Measurements from ENCODE around the gene RAPGEFL1. TPM values are rescaled to one million over a fixed set of nuclear protein-coding genes. Genes with fewer than 3 reads are reported as not detected.

Gene RAPGEFL1, protein sequence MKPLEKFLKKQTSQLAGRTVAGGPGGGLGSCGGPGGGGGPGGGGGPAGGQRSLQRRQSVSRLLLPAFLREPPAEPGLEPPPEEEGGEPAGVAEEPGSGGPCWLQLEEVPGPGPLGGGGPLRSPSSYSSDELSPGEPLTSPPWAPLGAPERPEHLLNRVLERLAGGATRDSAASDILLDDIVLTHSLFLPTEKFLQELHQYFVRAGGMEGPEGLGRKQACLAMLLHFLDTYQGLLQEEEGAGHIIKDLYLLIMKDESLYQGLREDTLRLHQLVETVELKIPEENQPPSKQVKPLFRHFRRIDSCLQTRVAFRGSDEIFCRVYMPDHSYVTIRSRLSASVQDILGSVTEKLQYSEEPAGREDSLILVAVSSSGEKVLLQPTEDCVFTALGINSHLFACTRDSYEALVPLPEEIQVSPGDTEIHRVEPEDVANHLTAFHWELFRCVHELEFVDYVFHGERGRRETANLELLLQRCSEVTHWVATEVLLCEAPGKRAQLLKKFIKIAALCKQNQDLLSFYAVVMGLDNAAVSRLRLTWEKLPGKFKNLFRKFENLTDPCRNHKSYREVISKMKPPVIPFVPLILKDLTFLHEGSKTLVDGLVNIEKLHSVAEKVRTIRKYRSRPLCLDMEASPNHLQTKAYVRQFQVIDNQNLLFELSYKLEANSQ
- 23.1 to 28.2 TPM (median 23.8 TPM) in 3 replicates for total RNA-seq

- H3K36me3 Mint-ChIP-seq, result peaks cover 19% of the 10 kb centered on the region
- H3K9me3 Mint-ChIP-seq, result no peaks in the 10 kb centered on the region
- H3K4me3 Mint-ChIP-seq, result peak within 1 kb of the TSS; percentile 58
- H3K27ac Mint-ChIP-seq, result no peak within 1 kb of the TSS
- no peak for TF ChIP-seq CTCF (IDR thresholded peaks at IDR 0.05; ENCODE audit: unreplicated experiment)
- peaks cover 15% of the 10 kb centered on the region for H3K4me1 Mint-ChIP-seq
- peak; percentile 70 to 74 for DNase-seq (ENCODE audit: low spot score in 2 of 2, unreplicated experiment in 2 of 2)
- no peaks in the 10 kb centered on the region for H3K27me3 Mint-ChIP-seq (ENCODE audit: low read depth)
Measured at GRCh38 chr17:40177275-40177874, at the start of gene RAPGEFL1. TSS of gene RAPGEFL1 (plus strand) at chr17:40177470. CDS start at chr17:40177862, 392 bp downstream.

GRCh38 chr17:40129498-40129897 is 47.8 kb upstream of the RAPGEFL1 start:
- Mint-ChIP-seq H3K36me3 (peaks cover 69% of the 10 kb centered on the region), H3K9me3 (no peaks in the 10 kb centered on the region), H3K4me3 (no peak overlapping the region), H3K27me3 (ENCODE audit: low read depth) (no peaks in the 10 kb centered on the region), H3K4me1 (peaks cover 8% of the 10 kb centered on the region), H3K27ac (peak overlapping the region; percentile 80)
- TF ChIP-seq CTCF (IDR thresholded peaks at IDR 0.05; ENCODE audit: unreplicated experiment), result no peak
- no peak for DNase-seq (ENCODE audit: low spot score in 2 of 2, unreplicated experiment in 2 of 2)

DNA sequence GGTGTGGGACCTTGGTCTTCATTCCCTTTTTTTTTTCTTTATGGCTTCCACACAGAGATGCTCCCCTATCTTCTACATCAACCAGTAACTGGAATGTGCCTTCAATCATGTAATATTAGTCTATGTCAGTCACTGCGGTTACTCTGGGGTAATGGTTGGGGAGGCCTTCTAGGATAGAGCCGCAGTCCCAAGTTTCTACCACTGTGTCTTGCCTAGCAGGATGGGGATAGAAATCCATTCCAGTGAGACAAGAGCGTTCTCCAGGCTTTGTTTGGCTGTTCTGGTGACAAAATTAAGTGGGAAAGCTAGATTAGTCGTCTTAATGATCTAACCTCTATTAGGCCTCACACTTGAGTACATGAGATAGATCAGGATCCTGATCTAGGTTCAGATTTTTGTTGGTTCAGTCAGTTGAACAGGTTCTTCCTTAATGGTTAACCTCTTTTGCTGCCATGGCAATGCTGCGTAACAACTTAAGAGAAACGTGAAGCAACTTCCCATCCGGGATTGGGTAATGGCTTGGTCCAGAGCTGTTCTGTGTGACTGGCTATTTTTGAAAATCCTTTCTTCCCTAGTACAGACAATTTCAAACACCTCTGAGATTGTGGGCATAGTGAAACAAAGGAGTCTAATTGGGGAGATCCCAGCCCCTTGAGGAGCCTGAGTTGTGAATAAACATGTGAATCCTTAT is 46.8 kb upstream of the RAPGEFL1 start:
- H3K4me1 Mint-ChIP-seq, result no peaks in the 10 kb centered on the region
- DNase-seq (ENCODE audit: low spot score in 2 of 2, unreplicated experiment in 2 of 2), result no peak
- H3K36me3 Mint-ChIP-seq, result peaks cover 74% of the 10 kb centered on the region
- H3K27me3 Mint-ChIP-seq (ENCODE audit: low read depth), result no peaks in the 10 kb centered on the region
- peak overlapping the region; percentile 5 for H3K27ac Mint-ChIP-seq
- H3K4me3 Mint-ChIP-seq, result no peak overlapping the region
- no peaks in the 10 kb centered on the region for H3K9me3 Mint-ChIP-seq
- TF ChIP-seq CTCF (IDR thresholded peaks at IDR 0.05; ENCODE audit: unreplicated experiment), result no peak

DNA sequence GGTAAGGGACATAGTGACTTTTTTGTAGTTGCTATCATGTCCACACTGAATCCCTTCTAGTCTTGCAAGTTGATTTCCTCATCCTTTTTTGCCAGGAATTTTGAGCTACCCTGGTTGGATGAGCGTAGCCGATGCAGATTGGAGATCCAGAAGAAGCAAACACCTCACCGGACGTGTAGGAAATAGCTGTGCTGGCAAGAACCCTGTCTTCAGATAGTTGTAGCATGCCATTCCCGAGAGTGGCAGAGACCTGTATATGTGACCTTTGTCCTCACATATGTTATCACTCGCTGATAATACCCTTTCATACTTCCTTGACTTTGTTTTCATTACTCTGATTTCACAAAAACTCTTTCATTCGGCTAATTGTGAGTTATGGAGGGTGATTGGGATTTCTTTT is 43.1 kb upstream of the RAPGEFL1 start:
- DNase-seq (ENCODE audit: low spot score in 2 of 2, unreplicated experiment in 2 of 2), result no peak
- H3K4me1 Mint-ChIP-seq, result no peaks in the 10 kb centered on the region
- TF ChIP-seq CTCF (IDR thresholded peaks at IDR 0.05; ENCODE audit: unreplicated experiment), result no peak
- H3K4me3 Mint-ChIP-seq, result no peak overlapping the region
- no peaks in the 10 kb centered on the region for H3K27me3 Mint-ChIP-seq (ENCODE audit: low read depth)
- H3K9me3 Mint-ChIP-seq, result no peaks in the 10 kb centered on the region
- H3K27ac Mint-ChIP-seq, result peak overlapping the region; percentile 69
- H3K36me3 Mint-ChIP-seq, result peaks cover 71% of the 10 kb centered on the region

- no peaks in the 10 kb centered on the region for H3K27me3 Mint-ChIP-seq (ENCODE audit: low read depth)
- peaks cover 55% of the 10 kb centered on the region for H3K36me3 Mint-ChIP-seq
- H3K4me1 Mint-ChIP-seq, result peaks cover 9% of the 10 kb centered on the region
- H3K9me3 Mint-ChIP-seq, result no peaks in the 10 kb centered on the region
- no peak for TF ChIP-seq CTCF (IDR thresholded peaks at IDR 0.05; ENCODE audit: unreplicated experiment)
- DNase-seq (ENCODE audit: low spot score in 2 of 2, unreplicated experiment in 2 of 2), result no peak
- H3K4me3 Mint-ChIP-seq, result no peak overlapping the region
- H3K27ac Mint-ChIP-seq, result peak overlapping the region; percentile 67
Measured at GRCh38 chr17:40135817-40136216, 41.5 kb upstream of the RAPGEFL1 start.

All from mesothelial cell of epicardium (in vitro differentiated cells).